Measurements from ENCODE around the gene SLC39A7. TPM values are rescaled to one million over a fixed set of nuclear protein-coding genes. Genes with fewer than 3 reads are reported as not detected.

Gene SLC39A7
- polyA plus RNA-seq, 2 of the 4 experiments (the other 2 are of a cell fraction) = 59.0 to 122 TPM

DNA sequence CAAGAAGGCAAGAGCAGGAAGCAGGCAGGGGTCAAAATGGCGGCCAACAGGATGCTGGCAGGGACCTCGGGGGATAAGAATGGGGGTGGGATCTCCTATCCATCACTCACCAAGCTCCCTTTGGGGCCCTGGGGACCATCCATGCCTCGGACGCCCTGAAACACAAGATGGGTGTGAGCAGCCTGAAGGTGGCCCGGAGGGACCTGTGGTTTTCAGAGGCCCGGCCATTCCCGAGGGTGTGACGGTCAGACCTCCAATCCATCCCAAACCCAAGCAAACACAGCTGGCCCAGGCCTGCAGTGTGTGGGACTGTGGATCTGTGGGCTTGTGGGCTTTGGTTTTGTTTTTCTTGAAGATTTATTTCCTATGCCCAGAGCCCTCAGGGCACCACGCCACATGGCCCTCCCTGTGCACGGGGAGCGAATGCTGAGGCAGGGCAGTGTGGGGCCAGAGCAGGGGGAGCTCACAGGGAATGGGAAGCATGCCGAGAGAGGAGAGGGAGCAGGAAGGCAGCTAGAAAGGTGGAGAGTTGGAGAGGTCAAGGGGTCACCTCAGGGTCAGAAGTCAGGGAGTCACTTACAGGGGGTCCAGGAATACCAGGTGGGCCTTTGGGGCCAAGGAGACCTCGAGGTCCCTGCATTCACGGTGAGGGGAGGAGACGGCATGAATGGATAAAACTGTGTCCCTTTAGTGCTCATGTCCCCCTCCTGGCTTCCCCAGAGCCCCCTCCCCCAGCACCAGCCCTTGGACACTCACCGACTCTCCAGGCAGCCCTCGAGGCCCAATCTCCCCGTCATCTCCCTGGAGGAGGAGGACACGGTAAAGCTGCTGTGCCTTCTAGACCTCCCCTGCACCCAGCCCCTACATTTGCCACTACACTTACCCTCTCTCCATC, 22.9 kb upstream of the SLC39A7 start:
- CTCF ChIA-PET = interaction anchor here (1.1 to 1.2 kb wide), 3 partner anchors 13 to 59 kb away, joined by 3 read pairs; no protein-coding TSS in a partner anchor
- no peak for DNase-seq (ENCODE audit: low read depth in 1 of 2, low spot score in 1 of 2)

DNA sequence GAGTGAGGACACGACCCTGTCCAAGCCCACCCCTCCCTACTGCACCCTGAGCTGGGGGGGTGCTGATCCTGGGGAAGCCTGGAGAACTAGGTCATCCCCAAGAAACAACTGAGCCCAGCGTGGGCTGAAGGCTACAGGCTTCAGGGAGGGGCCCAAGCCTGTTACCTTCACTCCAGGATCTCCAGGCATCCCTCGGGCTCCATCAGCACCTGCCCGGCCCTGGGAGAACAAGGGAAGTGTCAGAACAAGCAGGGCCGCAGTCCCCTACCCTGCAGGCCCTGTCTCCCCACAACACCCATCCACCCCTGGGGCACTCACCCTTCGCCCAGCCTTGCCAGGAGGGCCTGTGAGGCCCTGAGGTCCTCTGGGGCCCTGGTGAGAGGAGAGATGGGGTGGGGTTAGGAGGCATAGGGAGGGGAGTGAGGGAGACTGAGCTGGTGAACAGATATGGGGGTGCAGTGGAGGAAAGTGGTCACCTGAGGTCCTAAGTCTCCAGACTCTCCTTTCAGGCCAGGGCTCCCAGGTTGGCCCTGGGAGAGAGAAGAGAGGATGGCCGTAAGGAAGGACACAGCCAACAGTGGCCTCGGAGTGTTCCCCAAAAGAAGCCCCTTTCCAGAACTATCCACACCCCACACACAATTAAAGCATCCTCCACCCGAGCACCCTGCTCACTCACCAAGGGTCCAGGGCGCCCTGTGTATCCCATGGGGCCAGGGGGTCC, 21.8 kb upstream of the SLC39A7 start:
- Histone ChIP-seq H3K4me2 (no peak overlapping the region), H3K4me1 (no peaks in the 10 kb centered on the region), H3K4me3 (no peak overlapping the region), H3K9me3 (no peaks in the 10 kb centered on the region; the same call in 2 of the 3 replicates), H3K27ac (no peak overlapping the region)
- ATAC-seq = no peak
- FAIRE-seq = no peak
- ChIA-PET CTCF (interaction anchor here (1.1 to 2.4 kb wide), 2 partner anchors 18 to 60 kb away, joined by 3 to 7 read pairs; no protein-coding TSS in a partner anchor), POLR2A (no interaction called here)
- 51% methylated on average over 6 of the region's 10 CpGs for WGBS (ENCODE audit: missing lambda C conversion rate)
- no peak for DNase-seq (ENCODE audit: low read depth in 1 of 2, low spot score in 1 of 2)
- TF ChIP-seq, protein P1, sequence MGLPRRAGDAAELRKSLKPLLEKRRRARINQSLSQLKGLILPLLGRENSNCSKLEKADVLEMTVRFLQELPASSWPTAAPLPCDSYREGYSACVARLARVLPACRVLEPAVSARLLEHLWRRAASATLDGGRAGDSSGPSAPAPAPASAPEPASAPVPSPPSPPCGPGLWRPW (IDR thresholded peaks at IDR 0.05) = no peak
- no peak for TF ChIP-seq NR3C1 (IDR thresholded peaks at IDR 0.05)
- TF ChIP-seq, protein P2, sequence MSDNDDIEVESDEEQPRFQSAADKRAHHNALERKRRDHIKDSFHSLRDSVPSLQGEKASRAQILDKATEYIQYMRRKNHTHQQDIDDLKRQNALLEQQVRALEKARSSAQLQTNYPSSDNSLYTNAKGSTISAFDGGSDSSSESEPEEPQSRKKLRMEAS (IDR thresholded peaks at IDR 0.05) = no peak
- no peak for TF ChIP-seq RARB (CRISPR knock-in tag; IDR thresholded peaks at IDR 0.05)
- TF ChIP-seq CHD4 (IDR thresholded peaks at IDR 0.05; ENCODE audit: borderline replicate concordance) = no peak
- TF ChIP-seq MYC (IDR thresholded peaks at IDR 0.05; ENCODE audit: borderline replicate concordance, low read length) = no peak
- no peak for TF ChIP-seq KDM1A (IDR thresholded peaks at IDR 0.05; ENCODE audit: low read depth)
- TF ChIP-seq BHLHE40 (IDR thresholded peaks at IDR 0.05; ENCODE audit: low read depth, low read length) = no peak
- no peak for TF ChIP-seq RFX5 (IDR thresholded peaks at IDR 0.05)
- no peak for TF ChIP-seq MAZ (IDR thresholded peaks at IDR 0.05; ENCODE audit: borderline replicate concordance, low read depth, low read length)
- TF ChIP-seq, protein P3, sequence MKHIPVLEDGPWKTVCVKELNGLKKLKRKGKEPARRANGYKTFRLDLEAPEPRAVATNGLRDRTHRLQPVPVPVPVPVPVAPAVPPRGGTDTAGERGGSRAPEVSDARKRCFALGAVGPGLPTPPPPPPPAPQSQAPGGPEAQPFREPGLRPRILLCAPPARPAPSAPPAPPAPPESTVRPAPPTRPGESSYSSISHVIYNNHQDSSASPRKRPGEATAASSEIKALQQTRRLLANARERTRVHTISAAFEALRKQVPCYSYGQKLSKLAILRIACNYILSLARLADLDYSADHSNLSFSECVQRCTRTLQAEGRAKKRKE (CRISPR knock-in tag; IDR thresholded peaks at IDR 0.05; ENCODE audit: low read depth) = no peak
- TF ChIP-seq, protein P4, sequence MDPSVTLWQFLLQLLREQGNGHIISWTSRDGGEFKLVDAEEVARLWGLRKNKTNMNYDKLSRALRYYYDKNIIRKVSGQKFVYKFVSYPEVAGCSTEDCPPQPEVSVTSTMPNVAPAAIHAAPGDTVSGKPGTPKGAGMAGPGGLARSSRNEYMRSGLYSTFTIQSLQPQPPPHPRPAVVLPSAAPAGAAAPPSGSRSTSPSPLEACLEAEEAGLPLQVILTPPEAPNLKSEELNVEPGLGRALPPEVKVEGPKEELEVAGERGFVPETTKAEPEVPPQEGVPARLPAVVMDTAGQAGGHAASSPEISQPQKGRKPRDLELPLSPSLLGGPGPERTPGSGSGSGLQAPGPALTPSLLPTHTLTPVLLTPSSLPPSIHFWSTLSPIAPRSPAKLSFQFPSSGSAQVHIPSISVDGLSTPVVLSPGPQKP (IDR thresholded peaks at IDR 0.05; ENCODE audit: low read depth, low read length) = no peak
- TF ChIP-seq, protein P5, sequence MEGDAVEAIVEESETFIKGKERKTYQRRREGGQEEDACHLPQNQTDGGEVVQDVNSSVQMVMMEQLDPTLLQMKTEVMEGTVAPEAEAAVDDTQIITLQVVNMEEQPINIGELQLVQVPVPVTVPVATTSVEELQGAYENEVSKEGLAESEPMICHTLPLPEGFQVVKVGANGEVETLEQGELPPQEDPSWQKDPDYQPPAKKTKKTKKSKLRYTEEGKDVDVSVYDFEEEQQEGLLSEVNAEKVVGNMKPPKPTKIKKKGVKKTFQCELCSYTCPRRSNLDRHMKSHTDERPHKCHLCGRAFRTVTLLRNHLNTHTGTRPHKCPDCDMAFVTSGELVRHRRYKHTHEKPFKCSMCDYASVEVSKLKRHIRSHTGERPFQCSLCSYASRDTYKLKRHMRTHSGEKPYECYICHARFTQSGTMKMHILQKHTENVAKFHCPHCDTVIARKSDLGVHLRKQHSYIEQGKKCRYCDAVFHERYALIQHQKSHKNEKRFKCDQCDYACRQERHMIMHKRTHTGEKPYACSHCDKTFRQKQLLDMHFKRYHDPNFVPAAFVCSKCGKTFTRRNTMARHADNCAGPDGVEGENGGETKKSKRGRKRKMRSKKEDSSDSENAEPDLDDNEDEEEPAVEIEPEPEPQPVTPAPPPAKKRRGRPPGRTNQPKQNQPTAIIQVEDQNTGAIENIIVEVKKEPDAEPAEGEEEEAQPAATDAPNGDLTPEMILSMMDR (IDR thresholded peaks at IDR 0.05) = no peak

More for the DNA sequence above, 22.9 kb upstream of the SLC39A7 start:
- POLR2A ChIA-PET = interaction anchor here (0.9 kb wide), 1 partner anchor 22 kb away, joined by 4 read pairs; no protein-coding TSS in a partner anchor
- Histone ChIP-seq H3K9me3 (no peaks in the 10 kb centered on the region), H3K4me3 (no peak overlapping the region), H3K4me1 (no peaks in the 10 kb centered on the region), H3K27ac (no peak overlapping the region), H3K4me2 (no peak overlapping the region)
- FAIRE-seq (no peak), ATAC-seq (no peak)
- TF ChIP-seq MYC (IDR thresholded peaks at IDR 0.05; ENCODE audit: borderline replicate concordance, low read length) (no peak), MAZ (IDR thresholded peaks at IDR 0.05; ENCODE audit: borderline replicate concordance, low read depth, low read length) (no peak), HOXA7 (CRISPR knock-in tag; IDR thresholded peaks at IDR 0.05) (no peak), CEBPB (IDR thresholded peaks at IDR 0.05) (no peak), HOXB13 (CRISPR knock-in tag; IDR thresholded peaks at IDR 0.05; ENCODE audit: low read depth) (no peak), RCOR1 (IDR thresholded peaks at IDR 0.05; ENCODE audit: low read depth, low read length) (no peak), EHF (CRISPR knock-in tag; IDR thresholded peaks at IDR 0.05) (no peak), TP53 (CRISPR knock-in tag; IDR thresholded peaks at IDR 0.05) (no peak), ZFP36 (IDR thresholded peaks at IDR 0.05; ENCODE audit: borderline replicate concordance, partially characterized antibody) (no peak), HDAC2 (IDR thresholded peaks at IDR 0.05) (no peak), CHD2 (IDR thresholded peaks at IDR 0.05; ENCODE audit: low read length, partially characterized antibody) (no peak), BHLHE40 (IDR thresholded peaks at IDR 0.05; ENCODE audit: low read depth, low read length) (no peak)
- TF ChIP-seq, protein P4 (IDR thresholded peaks at IDR 0.05; ENCODE audit: low read depth, low read length) = no peak
- TF ChIP-seq, protein P6, sequence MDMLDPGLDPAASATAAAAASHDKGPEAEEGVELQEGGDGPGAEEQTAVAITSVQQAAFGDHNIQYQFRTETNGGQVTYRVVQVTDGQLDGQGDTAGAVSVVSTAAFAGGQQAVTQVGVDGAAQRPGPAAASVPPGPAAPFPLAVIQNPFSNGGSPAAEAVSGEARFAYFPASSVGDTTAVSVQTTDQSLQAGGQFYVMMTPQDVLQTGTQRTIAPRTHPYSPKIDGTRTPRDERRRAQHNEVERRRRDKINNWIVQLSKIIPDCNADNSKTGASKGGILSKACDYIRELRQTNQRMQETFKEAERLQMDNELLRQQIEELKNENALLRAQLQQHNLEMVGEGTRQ (IDR thresholded peaks at IDR 0.05) = no peak
- TF ChIP-seq, protein P7, sequence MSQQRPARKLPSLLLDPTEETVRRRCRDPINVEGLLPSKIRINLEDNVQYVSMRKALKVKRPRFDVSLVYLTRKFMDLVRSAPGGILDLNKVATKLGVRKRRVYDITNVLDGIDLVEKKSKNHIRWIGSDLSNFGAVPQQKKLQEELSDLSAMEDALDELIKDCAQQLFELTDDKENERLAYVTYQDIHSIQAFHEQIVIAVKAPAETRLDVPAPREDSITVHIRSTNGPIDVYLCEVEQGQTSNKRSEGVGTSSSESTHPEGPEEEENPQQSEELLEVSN (IDR thresholded peaks at IDR 0.05; ENCODE audit: borderline replicate concordance, low read depth) = no peak
- TF ChIP-seq, protein P5 (IDR thresholded peaks at IDR 0.05) = no peak
- 71% methylated on average over 19 of the region's 19 CpGs for WGBS (ENCODE audit: missing lambda C conversion rate)
